Measurements from ENCODE around the gene CDH1. TPM values are rescaled to one million over a fixed set of nuclear protein-coding genes. Genes with fewer than 3 reads are reported as not detected.

CDH1 gene
- polyA plus RNA-seq, 3 donors = 0.05 to 0.13 TPM; not detected in 1

DNA sequence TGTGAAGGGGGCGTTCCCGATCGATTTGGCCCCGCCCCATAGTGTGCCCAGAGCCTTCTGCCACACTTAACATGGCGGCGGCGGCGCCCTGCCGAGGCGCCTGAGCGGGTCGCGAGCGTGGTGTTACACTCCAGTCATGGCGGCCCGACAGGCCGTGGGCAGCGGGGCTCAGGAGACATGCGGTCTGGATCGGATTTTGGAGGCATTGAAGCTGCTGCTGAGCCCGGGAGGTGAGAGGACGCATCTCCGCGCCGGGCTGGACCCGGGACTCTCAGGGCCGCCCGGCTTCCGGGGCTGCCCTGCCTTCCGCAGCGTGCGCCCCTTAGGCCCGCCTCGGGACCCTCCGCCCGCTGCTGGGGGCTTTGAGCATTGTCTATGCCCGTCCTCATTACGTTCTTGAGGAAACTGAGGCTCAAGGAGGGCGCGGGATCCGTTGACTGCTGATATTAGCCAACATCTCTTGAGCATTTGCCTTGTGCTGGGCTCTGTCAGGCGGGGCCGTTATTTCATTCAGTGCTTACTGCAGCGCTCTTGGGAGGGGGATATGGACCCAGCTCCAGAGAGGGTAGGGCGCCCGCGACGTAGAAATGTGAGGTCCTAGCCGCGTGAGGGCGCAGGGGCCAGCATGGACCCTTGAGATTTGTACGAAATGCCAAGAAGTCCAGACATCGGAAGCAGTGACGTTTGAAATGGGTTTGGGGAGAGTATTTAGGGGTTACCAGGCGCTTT lies 106.6 kb downstream of the CDH1 start, which contains the start of gene TANGO6:
Gene TANGO6, plus strand, starts transcription at position 50 of the 729 bp plus-strand sequence. Its CDS starts 87 bp downstream, at position 137.
- peaks cover 22% of the 10 kb centered on the region for H3K4me1 Mint-ChIP-seq
- TF ChIP-seq, protein P1, sequence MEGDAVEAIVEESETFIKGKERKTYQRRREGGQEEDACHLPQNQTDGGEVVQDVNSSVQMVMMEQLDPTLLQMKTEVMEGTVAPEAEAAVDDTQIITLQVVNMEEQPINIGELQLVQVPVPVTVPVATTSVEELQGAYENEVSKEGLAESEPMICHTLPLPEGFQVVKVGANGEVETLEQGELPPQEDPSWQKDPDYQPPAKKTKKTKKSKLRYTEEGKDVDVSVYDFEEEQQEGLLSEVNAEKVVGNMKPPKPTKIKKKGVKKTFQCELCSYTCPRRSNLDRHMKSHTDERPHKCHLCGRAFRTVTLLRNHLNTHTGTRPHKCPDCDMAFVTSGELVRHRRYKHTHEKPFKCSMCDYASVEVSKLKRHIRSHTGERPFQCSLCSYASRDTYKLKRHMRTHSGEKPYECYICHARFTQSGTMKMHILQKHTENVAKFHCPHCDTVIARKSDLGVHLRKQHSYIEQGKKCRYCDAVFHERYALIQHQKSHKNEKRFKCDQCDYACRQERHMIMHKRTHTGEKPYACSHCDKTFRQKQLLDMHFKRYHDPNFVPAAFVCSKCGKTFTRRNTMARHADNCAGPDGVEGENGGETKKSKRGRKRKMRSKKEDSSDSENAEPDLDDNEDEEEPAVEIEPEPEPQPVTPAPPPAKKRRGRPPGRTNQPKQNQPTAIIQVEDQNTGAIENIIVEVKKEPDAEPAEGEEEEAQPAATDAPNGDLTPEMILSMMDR (IDR thresholded peaks at IDR 0.05) = no peak
- Histone ChIP-seq H2AFZ (ENCODE audit: insufficient read depth, low read depth, low read length, poor library complexity, severe bottlenecking) (peak within 1 kb of the TSS; percentile 98), H3K79me2 (ENCODE audit: insufficient read depth, low read length) (peaks cover 14% of the 10 kb centered on the region), H3K9ac (ENCODE audit: insufficient read depth, low read length, poor library complexity, severe bottlenecking) (peak within 1 kb of the TSS; percentile 88), H3K4me2 (replicated peaks; ENCODE audit: extremely low read depth, low read length, poor library complexity, severe bottlenecking) (peak within 1 kb of the TSS; percentile 87), H3K4me3 (replicated peaks in 1 of 3; ENCODE audit: low read depth in 2 of 3, low read length in 3 of 3) (peak within 1 kb of the TSS; percentile 91 to 95 (median 94)), H3K36me3 (replicated peaks in 1 of 2; ENCODE audit: control insufficient read depth in 1 of 2, insufficient read depth in 2 of 2, low read length in 2 of 2) (no peaks in the 10 kb centered on the region), H3K27me3 (ENCODE audit: control insufficient read depth in 2 of 2, insufficient read depth in 2 of 2, low read length in 2 of 2) (no peaks in the 10 kb centered on the region), H4K20me1 (ENCODE audit: insufficient read depth, low read length) (no peaks in the 10 kb centered on the region), H3K9me3 (replicated peaks in 1 of 2; ENCODE audit: control insufficient read depth in 1 of 2, insufficient read depth in 1 of 2, low read length in 2 of 2) (no peaks in the 10 kb centered on the region), H3K27ac (ENCODE audit: low read depth in 1 of 2, low read length in 2 of 2) (peak within 1 kb of the TSS; percentile 43 to 86), H3K4me1 (ENCODE audit: control insufficient read depth in 1 of 2, insufficient read depth in 2 of 2, low read length in 2 of 2) (peaks cover 12 to 15% of the 10 kb centered on the region in 2 donors)
- intact Hi-C loops (cut with micrococcal nuclease) = loop anchor here (2.0 to 10.0 kb wide), 2 partner anchors 309 to 315 kb away; partner anchors contain the start of gene ZFP90 (in 1 of the 2)
- under 1% methylated on average over 54 of the region's 55 CpGs for WGBS (ENCODE audit: insufficient coverage)
- peak; percentile 72 to 78 (median 77) for DNase-seq
- peak within 1 kb of the TSS; percentile 91 to 97 for H3K4me3 Mint-ChIP-seq
- H3K36me3 Mint-ChIP-seq = peaks cover 0 to 6% of the 10 kb centered on the region in 2 donors
- H3K9me3 Mint-ChIP-seq = no peaks in the 10 kb centered on the region
- peaks cover 5 to 19% (median 6%) of the 10 kb centered on the region in 3 donors for H3K27me3 Mint-ChIP-seq (ENCODE audit: low read depth in 3 of 3)
- H3K27ac Mint-ChIP-seq = peak within 1 kb of the TSS; percentile 80 to 92 (median 90)

- H3K4me2 ChIP-seq (replicated peaks; ENCODE audit: extremely low read depth, low read length, poor library complexity, severe bottlenecking) = peak overlapping the region; percentile 87
- 0% methylated on average over 1 of the region's 6 CpGs for WGBS (ENCODE audit: insufficient coverage)
Measured at GRCh38 chr16:68844211-68844564, 107.1 kb downstream of the CDH1 start.

More at GRCh38 chr16:68844211-68844564, 107.1 kb downstream of the CDH1 start:
- TF ChIP-seq, protein P1 (IDR thresholded peaks at IDR 0.05) = no peak
- Histone ChIP-seq H3K36me3 (replicated peaks in 1 of 2; ENCODE audit: control insufficient read depth in 1 of 2, insufficient read depth in 2 of 2, low read length in 2 of 2) (no peaks in the 10 kb centered on the region), H2AFZ (ENCODE audit: insufficient read depth, low read depth, low read length, poor library complexity, severe bottlenecking) (peak overlapping the region; percentile 98), H3K27me3 (ENCODE audit: control insufficient read depth in 2 of 2, insufficient read depth in 2 of 2, low read length in 2 of 2) (no peaks in the 10 kb centered on the region), H3K9me3 (replicated peaks in 1 of 2; ENCODE audit: control insufficient read depth in 1 of 2, insufficient read depth in 1 of 2, low read length in 2 of 2) (no peaks in the 10 kb centered on the region), H4K20me1 (ENCODE audit: insufficient read depth, low read length) (peaks cover 5% of the 10 kb centered on the region), H3K9ac (ENCODE audit: insufficient read depth, low read length, poor library complexity, severe bottlenecking) (peak overlapping the region; percentile 88), H3K4me1 (ENCODE audit: control insufficient read depth in 1 of 2, insufficient read depth in 2 of 2, low read length in 2 of 2) (peaks cover 15 to 18% of the 10 kb centered on the region in 2 donors), H3K79me2 (ENCODE audit: insufficient read depth, low read length) (peaks cover 14% of the 10 kb centered on the region), H3K4me3 (replicated peaks in 1 of 3; ENCODE audit: low read depth in 2 of 3, low read length in 3 of 3) (peak overlapping the region; percentile 91 to 95 (median 94)), H3K27ac (ENCODE audit: low read depth in 1 of 2, low read length in 2 of 2) (peak overlapping the region; percentile 43 to 86)
- Mint-ChIP-seq H3K27me3 (ENCODE audit: low read depth in 3 of 3) (peaks cover 5 to 19% (median 7%) of the 10 kb centered on the region in 3 donors), H3K36me3 (peaks cover 0 to 7% of the 10 kb centered on the region in 2 donors), H3K27ac (peak overlapping the region in 5 of 7 donors; percentile 80 to 92 (median 90)), H3K4me3 (peak overlapping the region; percentile 91 to 97), H3K9me3 (no peaks in the 10 kb centered on the region), H3K4me1 (peaks cover 28% of the 10 kb centered on the region)
- intact Hi-C loops (cut with micrococcal nuclease) = loop anchor here (2.0 to 10.0 kb wide), 2 partner anchors 309 to 315 kb away; partner anchors contain the start of gene ZFP90 (in 1 of the 2)
- peak in 1 of 3 donors; percentile 7 for DNase-seq
